GM19025 (cell line): Measurements from ENCODE around the gene HABP4.
"Not testable (repeated sequence)": the region's sequence is repeated elsewhere in the genome, so short reads cannot be mapped to it uniquely, and the experiment has no call there.

ENCODE experiments used
- ATAC-seq: cut with Tn5 transposase; IDR thresholded peaks from one replicate; pipeline ENCODE4 v1.9.1; 2021; ENCODE audit warnings: mild to moderate bottlenecking, low read depth, moderate library complexity; ENCODE audit not compliant: unreplicated experiment

HABP4 gene

GRCh38 chr9:96495341-96495740 is 45.4 kb downstream of the HABP4 start:
- no peak for ATAC-seq

GRCh38 chr9:96496368-96497116 is 46.6 kb downstream of the HABP4 start:
- ATAC-seq = no peak

- ATAC-seq = no peak
Measured at GRCh38 chr9:96497117-96497399, 47.1 kb downstream of the HABP4 start.

- no peak for ATAC-seq
Measured at GRCh38 chr9:96498796-96499195, 48.8 kb downstream of the HABP4 start.

- no peak for ATAC-seq
Measured at GRCh38 chr9:96499257-96499656, 49.3 kb downstream of the HABP4 start.

GRCh38 chr9:96500696-96501632 is 51.0 kb downstream of the HABP4 start:
- ATAC-seq = no peak

GRCh38 chr9:96501633-96502538 is 51.9 kb downstream of the HABP4 start:
- no peak for ATAC-seq

- no peak for ATAC-seq
Measured at GRCh38 chr9:96502539-96503373, 52.8 kb downstream of the HABP4 start.

- ATAC-seq = not testable (repeated sequence)
Measured at GRCh38 chr9:96503374-96503748, 53.4 kb downstream of the HABP4 start.

GRCh38 chr9:96503918-96504317 is 53.9 kb downstream of the HABP4 start:
- no peak for ATAC-seq

GRCh38 chr9:96505316-96505991 is 55.5 kb downstream of the HABP4 start:
- no peak for ATAC-seq

- ATAC-seq = no peak
Measured at GRCh38 chr9:96508227-96508940, 58.4 kb downstream of the HABP4 start.

GRCh38 chr9:96509026-96509425 is 59.1 kb downstream of the HABP4 start:
- no peak for ATAC-seq

- no peak for ATAC-seq
Measured at GRCh38 chr9:96509848-96510247, 59.9 kb downstream of the HABP4 start.

- ATAC-seq = no peak
Measured at GRCh38 chr9:96510258-96510657, 60.3 kb downstream of the HABP4 start.

- ATAC-seq = no peak
Measured at GRCh38 chr9:96512240-96512639, 62.3 kb downstream of the HABP4 start.

GRCh38 chr9:96513622-96514021 is 63.7 kb downstream of the HABP4 start:
- ATAC-seq = no peak

- ATAC-seq = no peak
Measured at GRCh38 chr9:96514108-96514799, 64.3 kb downstream of the HABP4 start.
